ENCODE results near the gene NFIC. TPM values are rescaled to one million over a fixed set of nuclear protein-coding genes. Genes with fewer than 3 reads are reported as not detected.

Gene NFIC
- polyA plus RNA-seq, 1 donor from 2014 or later = 0.24 TPM

- Histone ChIP-seq H3K9me2 (ENCODE audit: insufficient read depth, low read length) (no peaks in the 10 kb centered on the region), H3K79me2 (replicated peaks; ENCODE audit: insufficient read depth, low read length) (no peaks in the 10 kb centered on the region), H3K36me3 (ENCODE audit: insufficient read depth, low read length) (no peaks in the 10 kb centered on the region), H3K4me2 (ENCODE audit: low read length) (no peak overlapping the region), H4K20me1 (ENCODE audit: insufficient read depth) (no peaks in the 10 kb centered on the region), H3K27ac (ENCODE audit: low read length) (no peak overlapping the region), H3K27me3 (ENCODE audit: insufficient read depth, low read depth, low read length) (no peaks in the 10 kb centered on the region), H3K4me3 (ENCODE audit: low read length) (no peak overlapping the region), H3K9me3 (ENCODE audit: low read length) (no peaks in the 10 kb centered on the region), H2AFZ (ENCODE audit: low read depth, low read length) (no peak overlapping the region), H3F3A (ENCODE audit: insufficient read depth, low read length, poor library complexity, severe bottlenecking) (no peaks in the 10 kb centered on the region), H3K9ac (ENCODE audit: low read length) (no peak overlapping the region)
- no peak for TF ChIP-seq EZH2 (IDR thresholded peaks at IDR 0.05; ENCODE audit: borderline replicate concordance, insufficient read depth, low read length, poor library complexity, severe bottlenecking)
- TF ChIP-seq, protein P1, sequence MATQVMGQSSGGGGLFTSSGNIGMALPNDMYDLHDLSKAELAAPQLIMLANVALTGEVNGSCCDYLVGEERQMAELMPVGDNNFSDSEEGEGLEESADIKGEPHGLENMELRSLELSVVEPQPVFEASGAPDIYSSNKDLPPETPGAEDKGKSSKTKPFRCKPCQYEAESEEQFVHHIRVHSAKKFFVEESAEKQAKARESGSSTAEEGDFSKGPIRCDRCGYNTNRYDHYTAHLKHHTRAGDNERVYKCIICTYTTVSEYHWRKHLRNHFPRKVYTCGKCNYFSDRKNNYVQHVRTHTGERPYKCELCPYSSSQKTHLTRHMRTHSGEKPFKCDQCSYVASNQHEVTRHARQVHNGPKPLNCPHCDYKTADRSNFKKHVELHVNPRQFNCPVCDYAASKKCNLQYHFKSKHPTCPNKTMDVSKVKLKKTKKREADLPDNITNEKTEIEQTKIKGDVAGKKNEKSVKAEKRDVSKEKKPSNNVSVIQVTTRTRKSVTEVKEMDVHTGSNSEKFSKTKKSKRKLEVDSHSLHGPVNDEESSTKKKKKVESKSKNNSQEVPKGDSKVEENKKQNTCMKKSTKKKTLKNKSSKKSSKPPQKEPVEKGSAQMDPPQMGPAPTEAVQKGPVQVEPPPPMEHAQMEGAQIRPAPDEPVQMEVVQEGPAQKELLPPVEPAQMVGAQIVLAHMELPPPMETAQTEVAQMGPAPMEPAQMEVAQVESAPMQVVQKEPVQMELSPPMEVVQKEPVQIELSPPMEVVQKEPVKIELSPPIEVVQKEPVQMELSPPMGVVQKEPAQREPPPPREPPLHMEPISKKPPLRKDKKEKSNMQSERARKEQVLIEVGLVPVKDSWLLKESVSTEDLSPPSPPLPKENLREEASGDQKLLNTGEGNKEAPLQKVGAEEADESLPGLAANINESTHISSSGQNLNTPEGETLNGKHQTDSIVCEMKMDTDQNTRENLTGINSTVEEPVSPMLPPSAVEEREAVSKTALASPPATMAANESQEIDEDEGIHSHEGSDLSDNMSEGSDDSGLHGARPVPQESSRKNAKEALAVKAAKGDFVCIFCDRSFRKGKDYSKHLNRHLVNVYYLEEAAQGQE (IDR thresholded peaks at IDR 0.05; ENCODE audit: borderline replicate concordance) = no peak
- TF ChIP-seq MXI1 (conservative IDR thresholded peaks at IDR 0.05; ENCODE audit: poor library complexity, severe bottlenecking) = no peak
- no peak for TF ChIP-seq POLR2AphosphoS5 (IDR thresholded peaks at IDR 0.05)
- TF ChIP-seq, protein P2, sequence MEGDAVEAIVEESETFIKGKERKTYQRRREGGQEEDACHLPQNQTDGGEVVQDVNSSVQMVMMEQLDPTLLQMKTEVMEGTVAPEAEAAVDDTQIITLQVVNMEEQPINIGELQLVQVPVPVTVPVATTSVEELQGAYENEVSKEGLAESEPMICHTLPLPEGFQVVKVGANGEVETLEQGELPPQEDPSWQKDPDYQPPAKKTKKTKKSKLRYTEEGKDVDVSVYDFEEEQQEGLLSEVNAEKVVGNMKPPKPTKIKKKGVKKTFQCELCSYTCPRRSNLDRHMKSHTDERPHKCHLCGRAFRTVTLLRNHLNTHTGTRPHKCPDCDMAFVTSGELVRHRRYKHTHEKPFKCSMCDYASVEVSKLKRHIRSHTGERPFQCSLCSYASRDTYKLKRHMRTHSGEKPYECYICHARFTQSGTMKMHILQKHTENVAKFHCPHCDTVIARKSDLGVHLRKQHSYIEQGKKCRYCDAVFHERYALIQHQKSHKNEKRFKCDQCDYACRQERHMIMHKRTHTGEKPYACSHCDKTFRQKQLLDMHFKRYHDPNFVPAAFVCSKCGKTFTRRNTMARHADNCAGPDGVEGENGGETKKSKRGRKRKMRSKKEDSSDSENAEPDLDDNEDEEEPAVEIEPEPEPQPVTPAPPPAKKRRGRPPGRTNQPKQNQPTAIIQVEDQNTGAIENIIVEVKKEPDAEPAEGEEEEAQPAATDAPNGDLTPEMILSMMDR (IDR thresholded peaks at IDR 0.05; ENCODE audit: poor library complexity, severe bottlenecking) = no peak
- no peak for TF ChIP-seq EP300 (conservative IDR thresholded peaks at IDR 0.05; ENCODE audit: poor library complexity, severe bottlenecking)
- TF ChIP-seq TAF1 (IDR thresholded peaks at IDR 0.05; ENCODE audit: low read depth) = no peak
- no peak for TF ChIP-seq RAD21 (conservative IDR thresholded peaks at IDR 0.05)
- TF ChIP-seq SMC3 (conservative IDR thresholded peaks at IDR 0.05; ENCODE audit: poor library complexity) = no peak
Measured at GRCh38 chr19:3406571-3407111, 40.3 kb downstream of the NFIC start.

GRCh38 chr19:3407556-3408516 lies 41.5 kb downstream of the NFIC start:
- H3K4me2 ChIP-seq (ENCODE audit: low read length) = no peak overlapping the region
- no peaks in the 10 kb centered on the region for H3F3A ChIP-seq (ENCODE audit: insufficient read depth, low read length, poor library complexity, severe bottlenecking)
- no peak overlapping the region for H3K9ac ChIP-seq (ENCODE audit: low read length)
- H3K9me2 ChIP-seq (ENCODE audit: insufficient read depth, low read length) = no peaks in the 10 kb centered on the region
- H3K27me3 ChIP-seq (ENCODE audit: insufficient read depth, low read depth, low read length) = no peaks in the 10 kb centered on the region
- TF ChIP-seq, protein P1 (IDR thresholded peaks at IDR 0.05; ENCODE audit: borderline replicate concordance) = no peak
- TF ChIP-seq EP300 (conservative IDR thresholded peaks at IDR 0.05; ENCODE audit: poor library complexity, severe bottlenecking) (no peak), POLR2AphosphoS5 (IDR thresholded peaks at IDR 0.05) (no peak), MXI1 (conservative IDR thresholded peaks at IDR 0.05; ENCODE audit: poor library complexity, severe bottlenecking) (no peak), TAF1 (IDR thresholded peaks at IDR 0.05; ENCODE audit: low read depth) (no peak), RAD21 (conservative IDR thresholded peaks at IDR 0.05) (no peak), SMC3 (conservative IDR thresholded peaks at IDR 0.05; ENCODE audit: poor library complexity) (no peak), EZH2 (IDR thresholded peaks at IDR 0.05; ENCODE audit: borderline replicate concordance, insufficient read depth, low read length, poor library complexity, severe bottlenecking) (no peak)
- TF ChIP-seq, protein P2 (IDR thresholded peaks at IDR 0.05; ENCODE audit: poor library complexity, severe bottlenecking) = no peak
- H3K27ac ChIP-seq (ENCODE audit: low read length) = no peak overlapping the region
- no peaks in the 10 kb centered on the region for H3K79me2 ChIP-seq (replicated peaks; ENCODE audit: insufficient read depth, low read length)
- no peak overlapping the region for H3K4me3 ChIP-seq (ENCODE audit: low read length)
- H2AFZ ChIP-seq (ENCODE audit: low read depth, low read length) = no peak overlapping the region
- no peaks in the 10 kb centered on the region for H4K20me1 ChIP-seq (ENCODE audit: insufficient read depth)
- no peaks in the 10 kb centered on the region for H3K9me3 ChIP-seq (ENCODE audit: low read length)
- no peaks in the 10 kb centered on the region for H3K36me3 ChIP-seq (ENCODE audit: insufficient read depth, low read length)
